GM18508 (cell line): ENCODE results near the gene LETM1.

Experiments
- ATAC-seq: cut with Tn5 transposase; IDR thresholded peaks from one replicate; pipeline ENCODE4 v1.9.1; 2021; ENCODE audit warnings: moderate number of reproducible peaks; ENCODE audit not compliant: insufficient read depth, unreplicated experiment

Gene LETM1

GRCh38 chr4:1830642-1831228 lies 25.2 kb downstream of the LETM1 start:
- ATAC-seq, result no peak

DNA sequence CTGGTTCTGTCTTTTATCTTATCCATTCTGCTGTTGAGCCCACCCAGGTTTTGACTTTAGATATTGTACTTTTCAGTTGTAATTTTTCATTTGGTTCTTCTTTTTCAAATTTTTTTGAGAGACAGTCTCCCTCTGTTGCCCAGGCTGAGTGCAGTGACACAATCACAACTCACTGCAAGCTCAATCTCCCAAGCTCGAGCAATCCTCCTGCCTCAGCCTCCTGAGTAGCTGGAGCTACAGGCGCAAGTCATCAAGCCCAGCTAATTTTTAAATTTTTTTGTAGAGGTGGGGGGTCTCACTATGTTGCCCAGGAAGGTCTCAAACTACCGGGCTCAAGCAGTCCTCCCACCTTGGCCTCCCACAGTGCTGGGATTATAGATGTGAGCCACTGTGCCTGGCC lies 25.7 kb downstream of the LETM1 start:
- no peak for ATAC-seq

DNA sequence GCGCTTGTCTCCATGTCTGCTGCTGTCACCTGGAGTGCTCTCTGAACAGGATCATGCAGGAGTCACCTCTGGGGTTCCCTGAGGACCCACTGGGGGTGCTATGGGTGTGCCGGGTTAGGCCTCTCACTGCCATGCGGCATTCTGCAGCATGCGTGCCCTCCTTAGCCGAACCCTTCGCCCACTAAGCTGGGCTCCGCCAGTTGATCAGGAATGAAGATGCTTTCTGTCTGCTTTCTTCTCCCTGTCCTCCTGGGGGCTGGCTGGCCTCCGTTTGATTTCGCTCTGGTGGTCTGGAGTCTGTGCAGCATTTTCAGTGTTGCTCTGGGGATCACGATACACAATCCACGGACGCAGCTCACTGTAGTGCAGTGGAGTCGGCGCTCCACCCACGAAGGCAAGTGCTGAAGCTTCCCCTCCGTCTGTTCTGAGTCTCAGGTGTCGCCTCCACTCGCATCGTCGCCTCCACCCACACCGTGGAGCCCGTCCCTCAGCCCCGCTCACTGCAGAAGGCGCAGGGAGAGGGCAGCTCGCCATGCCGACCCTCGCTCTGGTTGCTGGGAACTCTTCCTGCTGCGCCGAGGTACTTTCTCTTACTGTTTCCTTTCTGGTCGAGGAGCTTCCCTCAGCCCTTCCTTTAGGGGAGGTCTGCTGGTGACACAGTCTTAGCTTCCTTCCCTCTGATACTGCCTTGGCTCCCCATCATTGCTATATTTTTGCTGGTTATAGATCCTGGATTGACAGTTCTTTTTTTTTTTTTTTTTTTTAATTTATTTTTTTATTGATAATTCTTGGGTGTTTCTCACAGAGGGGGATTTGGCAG lies 29.2 kb downstream of the LETM1 start:
- no peak for ATAC-seq

DNA sequence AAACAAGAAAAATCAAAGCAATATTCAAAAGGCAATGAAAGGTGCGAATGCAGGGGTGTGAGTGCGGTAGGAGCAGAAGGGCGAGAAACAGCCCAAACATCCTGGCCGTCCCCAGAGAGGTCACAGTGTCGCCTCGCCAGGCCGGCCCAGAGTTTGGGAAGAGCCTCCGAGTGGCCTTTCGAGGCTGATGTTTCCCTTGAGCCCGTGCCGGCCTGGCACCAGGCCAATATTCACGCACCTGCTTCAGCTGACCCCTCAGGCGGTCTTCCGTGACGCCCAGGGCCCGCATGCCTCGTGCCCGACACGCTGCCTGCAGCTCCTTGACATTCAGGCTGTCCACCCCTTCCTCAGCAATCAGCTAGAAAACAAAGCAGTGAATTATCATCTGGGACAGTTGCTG lies 30.6 kb downstream of the LETM1 start:
- ATAC-seq, result no peak

GRCh38 chr4:1824746-1825145 lies 31.2 kb downstream of the LETM1 start:
- ATAC-seq, result no peak

- no peak for ATAC-seq
Measured at GRCh38 chr4:1823545-1823932, 32.4 kb downstream of the LETM1 start.

DNA sequence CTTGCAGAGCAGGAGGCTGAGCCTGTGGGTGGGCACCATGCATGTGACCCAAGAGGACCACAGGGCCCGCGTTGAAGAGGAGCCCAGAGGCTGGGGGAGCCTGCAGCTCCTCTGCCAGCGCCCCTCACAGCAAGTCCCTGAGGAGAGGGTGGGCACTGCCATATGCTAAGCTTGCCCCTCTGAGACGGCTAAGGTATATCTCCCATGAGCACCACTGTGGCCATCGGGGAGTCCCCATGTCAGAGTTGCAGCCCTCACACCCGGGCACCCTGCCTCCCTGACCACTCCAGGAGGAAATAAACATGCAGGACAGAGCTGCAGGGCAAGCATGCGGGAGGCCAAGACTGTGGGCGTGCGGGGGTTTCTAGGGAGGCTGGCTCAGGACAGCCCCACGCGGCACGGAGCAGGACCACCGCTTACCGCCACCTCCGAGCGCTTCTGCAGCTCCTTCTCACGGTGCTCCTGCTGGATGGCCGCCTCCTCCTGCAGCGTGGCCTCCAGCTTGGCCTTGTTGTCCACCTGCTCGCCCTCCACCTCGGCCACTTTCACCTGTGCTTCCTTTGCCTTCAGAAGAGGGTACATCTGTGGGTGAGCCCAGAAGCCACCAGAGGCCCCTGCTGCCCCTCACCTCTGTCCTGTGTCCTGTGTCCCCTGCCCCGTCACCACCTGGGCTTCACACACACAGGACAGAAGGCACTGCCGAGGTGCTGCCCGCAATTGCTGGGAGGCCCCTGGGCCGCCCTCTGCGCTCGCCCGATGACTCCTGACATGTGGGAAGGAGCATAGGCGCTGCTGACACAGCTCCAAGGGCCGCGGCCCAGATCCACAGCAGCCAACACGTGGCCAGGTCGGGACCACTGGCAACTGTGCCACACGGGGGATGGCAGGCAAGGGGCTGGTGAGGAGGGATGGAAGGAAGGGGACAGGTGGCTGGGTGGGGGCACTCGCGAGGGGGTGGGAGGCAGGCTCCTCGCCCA lies 33.1 kb downstream of the LETM1 start:
- no peak for ATAC-seq

DNA sequence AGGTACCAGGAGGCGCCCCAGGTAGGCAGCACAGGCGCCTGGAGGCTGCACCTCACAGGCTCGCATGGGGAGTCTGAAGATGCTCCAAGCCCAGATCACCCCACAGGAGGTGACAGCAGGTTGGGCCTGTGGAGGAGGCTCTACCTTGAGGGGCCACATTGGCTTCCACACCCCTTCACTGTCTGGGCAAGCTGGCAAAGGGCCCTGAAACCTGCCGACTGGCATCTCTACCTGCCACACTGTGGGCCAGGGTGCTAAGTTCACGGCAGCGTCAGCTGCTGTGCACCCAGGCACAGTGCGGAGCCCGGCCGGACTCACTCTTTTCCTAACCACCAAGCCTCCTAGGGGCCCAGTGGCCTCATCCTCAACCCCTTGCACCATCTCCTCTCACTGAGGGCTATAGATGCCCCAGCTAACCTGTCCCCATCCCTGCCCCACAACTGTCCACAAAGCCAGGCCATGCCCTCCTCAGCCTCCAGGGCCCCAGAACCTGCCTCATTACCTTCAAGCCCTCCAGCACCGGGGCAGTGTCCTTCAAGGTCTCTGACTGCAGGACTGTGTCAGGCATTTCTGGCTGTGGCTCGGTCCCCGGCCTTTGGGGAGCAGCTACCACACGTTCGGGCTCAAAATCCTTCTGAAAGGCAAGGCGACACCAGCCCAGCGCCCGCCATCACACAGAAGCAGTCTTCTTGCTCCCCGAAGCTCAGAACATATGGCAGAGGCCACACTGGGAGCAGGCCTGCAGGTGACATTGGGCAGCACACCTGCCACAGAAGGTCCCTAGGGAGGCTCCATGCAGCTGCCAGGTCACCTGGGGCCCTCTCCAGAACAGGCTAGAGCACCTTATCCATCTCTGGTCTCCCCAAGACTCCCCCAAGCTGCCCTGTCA lies 34.0 kb downstream of the LETM1 start:
- no peak for ATAC-seq

- no peak for ATAC-seq
Measured at GRCh38 chr4:1819816-1820215, 36.1 kb downstream of the LETM1 start.

GRCh38 chr4:1819284-1819683 lies 36.7 kb downstream of the LETM1 start:
- no peak for ATAC-seq

GRCh38 chr4:1815997-1816860 lies 39.7 kb downstream of the LETM1 start:
- no peak for ATAC-seq

GRCh38 chr4:1815096-1815996 lies 40.6 kb downstream of the LETM1 start:
- ATAC-seq, result no peak

- no peak for ATAC-seq
Measured at GRCh38 chr4:1814453-1814852, 41.5 kb downstream of the LETM1 start.

GRCh38 chr4:1813915-1814314 lies 42.0 kb downstream of the LETM1 start:
- no peak for ATAC-seq

DNA sequence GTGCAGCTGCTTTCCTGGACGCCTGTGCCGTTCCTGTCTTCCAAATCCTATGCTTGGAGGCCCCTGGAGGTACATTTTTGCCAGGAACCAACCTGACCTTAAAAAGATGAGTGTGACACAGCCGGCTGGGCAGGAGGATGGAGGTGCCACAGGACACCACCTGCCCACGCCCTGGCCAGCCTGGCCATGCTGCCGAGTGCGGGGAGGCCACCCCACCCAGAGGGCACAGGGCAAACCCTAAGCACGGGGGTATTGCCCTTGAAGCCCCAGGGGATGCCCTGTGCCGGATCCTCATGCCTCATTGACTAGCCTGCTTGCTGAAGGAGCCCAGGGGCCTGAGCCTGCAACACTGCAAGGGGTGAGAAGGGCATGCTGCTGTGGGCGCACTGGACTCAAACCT lies 42.7 kb downstream of the LETM1 start:
- no peak for ATAC-seq

DNA sequence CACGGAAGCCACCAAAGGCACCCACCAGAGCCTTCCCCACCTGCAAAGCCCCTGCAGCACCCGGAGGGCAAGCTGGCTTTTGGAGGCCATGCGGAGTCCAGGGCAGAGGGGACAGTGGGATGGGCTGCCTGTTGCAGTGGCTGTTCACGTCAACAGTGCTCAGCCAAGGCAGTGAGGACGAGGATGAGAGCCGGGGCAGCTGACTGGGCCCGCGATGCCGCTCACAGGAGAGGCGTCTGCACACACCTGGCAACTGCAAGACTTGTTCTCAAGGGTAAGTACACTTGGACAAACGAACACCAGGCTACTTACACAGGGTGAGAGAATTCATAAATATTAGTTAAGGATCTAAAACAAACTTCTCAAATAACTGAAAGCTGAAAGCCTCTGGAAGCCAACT lies 43.2 kb downstream of the LETM1 start:
- no peak for ATAC-seq

DNA sequence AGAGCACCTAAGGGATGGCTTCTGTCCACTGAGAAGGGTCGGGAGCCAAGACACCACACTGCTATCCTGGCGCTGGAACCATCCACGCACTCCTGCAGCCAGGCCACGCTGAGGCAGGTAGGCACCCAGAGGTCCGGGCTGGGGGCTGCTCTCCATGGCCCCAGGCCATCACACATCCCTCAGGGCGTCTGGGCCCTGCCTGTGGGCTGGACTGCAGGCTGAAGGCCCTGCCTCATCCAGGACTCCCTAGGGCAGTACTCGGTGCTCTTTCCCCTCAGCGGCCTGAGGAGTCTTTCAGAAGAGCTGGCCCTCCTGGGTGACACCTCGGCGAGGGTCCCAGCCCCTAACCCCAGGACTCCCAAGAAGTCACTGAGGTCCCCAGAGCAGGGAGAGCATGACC lies 45.2 kb downstream of the LETM1 start:
- no peak for ATAC-seq
